CD14-positive monocyte (primary cell): ENCODE data around the gene DYRK3. TPM values are rescaled to one million over a fixed set of nuclear protein-coding genes. Genes with fewer than 3 reads are reported as not detected.

Source experiments
- DNase-seq, 3 donors: peaks; one replicate each; pipeline ENCODE4 v3.0.0-alpha.2; 2011 to 2022
- H2AFZ ChIP-seq: 2 replicates; pipeline ENCODE4 v1.6.0; 2012; ENCODE audit warnings: mild to moderate bottlenecking, low read depth, low read length, inconsistent platforms; ENCODE audit not compliant: insufficient read depth, poor library complexity, severe bottlenecking
- H3K27ac ChIP-seq, 2 donors: 1 replicate in 1 of 2; 2 replicates in 1 of 2; pipeline ENCODE4 v1.5.1; 2012 to 2013; ENCODE audit warnings: low read length in 2 of 2, control low read depth in 1 of 2, inconsistent platforms in 1 of 2, low read depth in 1 of 2, mild to moderate bottlenecking in 1 of 2
- H3K27me3 ChIP-seq, 2 donors: one replicate each; pipeline versions ENCODE4 v1.6.0 to v1.6.1; 2011 to 2013; ENCODE audit warnings: low read length in 2 of 2; ENCODE audit not compliant: control insufficient read depth in 2 of 2, insufficient read depth in 2 of 2
- H3K36me3 ChIP-seq, 2 donors: replicated peaks in 1 of 2; 1 replicate in 1 of 2; 2 replicates in 1 of 2; pipeline versions ENCODE4 v1.5.1 to v1.6.1; 2012 to 2013; ENCODE audit warnings: low read length in 2 of 2, control low read depth in 1 of 2, inconsistent platforms in 1 of 2, mild to moderate bottlenecking in 1 of 2; ENCODE audit not compliant: insufficient read depth in 2 of 2, control insufficient read depth in 1 of 2
- H3K4me1 ChIP-seq, 2 donors: 1 replicate in 1 of 2; 2 replicates in 1 of 2; pipeline versions ENCODE4 v1.5.1 to v1.6.1; 2012 to 2013; ENCODE audit warnings: low read length in 2 of 2, control low read depth in 1 of 2, inconsistent platforms in 1 of 2, mild to moderate bottlenecking in 1 of 2, moderate library complexity in 1 of 2; ENCODE audit not compliant: insufficient read depth in 2 of 2, control insufficient read depth in 1 of 2
- H3K4me2 ChIP-seq: replicated peaks from 2 replicates; pipeline ENCODE3; 2012; ENCODE audit warnings: low read length, moderate library complexity, mild to moderate bottlenecking; ENCODE audit not compliant: poor library complexity, severe bottlenecking; ENCODE audit errors: extremely low read depth
- H3K4me3 ChIP-seq, 3 experiments: fragments of 200-600 bp in 1 of 3; sonication (generic) in 1 of 3; replicated peaks in 1 of 3; 1 replicate in 2 of 3; 2 replicates in 1 of 3; pipeline ENCODE4 v1.5.1; 2011 to 2013; ENCODE audit warnings: low read length in 3 of 3, mild to moderate bottlenecking in 3 of 3, control low read depth in 2 of 3, low read depth in 2 of 3, inconsistent platforms in 1 of 3, moderate library complexity in 1 of 3
- H3K79me2 ChIP-seq: 2 replicates; pipeline ENCODE4 v1.6.0; 2012; ENCODE audit warnings: mild to moderate bottlenecking, control low read depth, inconsistent platforms, low read length, moderate library complexity; ENCODE audit not compliant: insufficient read depth
- H3K9ac ChIP-seq: 2 replicates; pipeline ENCODE4 v1.6.0; 2017; ENCODE audit warnings: low read length, mild to moderate bottlenecking; ENCODE audit not compliant: insufficient read depth, poor library complexity, severe bottlenecking
- H3K9me3 ChIP-seq, 2 donors: replicated peaks in 1 of 2; 1 replicate in 1 of 2; 2 replicates in 1 of 2; pipeline versions ENCODE4 v1.5.1 to v1.6.1; 2012 to 2013; ENCODE audit warnings: low read length in 2 of 2, control low read depth in 1 of 2; ENCODE audit not compliant: control insufficient read depth in 1 of 2, insufficient read depth in 1 of 2
- H4K20me1 ChIP-seq: 2 replicates; pipeline ENCODE4 v1.6.0; 2012; ENCODE audit warnings: mild to moderate bottlenecking, low read length, control low read depth, moderate library complexity; ENCODE audit not compliant: insufficient read depth
- H3K27ac Mint-ChIP-seq, 7 donors: one replicate each; pipeline ENCODE4 v1.8.0; 2020; ENCODE audit warnings: mild to moderate bottlenecking in 7 of 7, mixed read lengths in 7 of 7, moderate library complexity in 6 of 7, inconsistent platforms in 2 of 7
- H3K27me3 Mint-ChIP-seq, 3 donors: one replicate each; pipeline ENCODE4 v1.8.0; 2021 to 2022; ENCODE audit warnings: low read depth in 3 of 3, mild to moderate bottlenecking in 3 of 3, mixed read lengths in 3 of 3, moderate library complexity in 3 of 3, inconsistent platforms in 1 of 3
- H3K36me3 Mint-ChIP-seq, 2 donors: one replicate each; pipeline ENCODE4 v1.8.0; 2020; ENCODE audit warnings: mixed read lengths in 2 of 2, inconsistent platforms in 1 of 2, mild to moderate bottlenecking in 1 of 2
- H3K4me1 Mint-ChIP-seq: one replicate; pipeline ENCODE4 v1.8.0; 2020; ENCODE audit warnings: mild to moderate bottlenecking, mixed read lengths
- H3K4me3 Mint-ChIP-seq, 2 donors: one replicate each; pipeline ENCODE4 v1.8.0; 2020; ENCODE audit warnings: mild to moderate bottlenecking in 2 of 2, mixed read lengths in 2 of 2, moderate library complexity in 1 of 2
- H3K9me3 Mint-ChIP-seq, 7 donors: one replicate each; pipeline ENCODE4 v1.8.0; 2020 to 2022; ENCODE audit warnings: mixed read lengths in 7 of 7, mild to moderate bottlenecking in 6 of 7, moderate library complexity in 6 of 7, inconsistent platforms in 2 of 7
- WGBS: methylation state at CpG from one replicate; pipeline ENCODE4 v1.1.5; 2013; ENCODE audit warnings: missing lambda C conversion rate; ENCODE audit not compliant: insufficient coverage; 5-methylcytosine and 5-hydroxymethylcytosine counted together
- intact Hi-C, 2 donors: fragments of 100-400 bp; cut with micrococcal nuclease; formaldehyde crosslinking; loops; one replicate each; pipeline versions ENCODE4 v1.15.0 to v1.15.1; 2023
- polyA plus RNA-seq, 3 donors: library from polyadenylated mRNA; depleted of rRNA in 1 of 3; unstranded in 2 of 3; stranded (reverse) in 1 of 3; fragments of 300-500 nt in 2 of 3; fragments of >200 nt in 1 of 3; fragmentation: Illumina TruSeq in 2 of 3; gene quantifications; 1 replicate in 2 of 3; 2 replicates in 1 of 3; pipeline ENCODE4 v1.2.3, GENCODE V29; 2012 to 2021
- TF ChIP-seq, protein P1 (sequence below): fragments of 200-600 bp; IDR thresholded peaks from one replicate; pipeline ENCODE4 v1.8.0; 2022; ENCODE audit warnings: antibody characterized with exemption, mild to moderate bottlenecking

Gene DYRK3
- polyA plus RNA-seq, 3 donors: 0.13 TPM; not detected in 2

DNA sequence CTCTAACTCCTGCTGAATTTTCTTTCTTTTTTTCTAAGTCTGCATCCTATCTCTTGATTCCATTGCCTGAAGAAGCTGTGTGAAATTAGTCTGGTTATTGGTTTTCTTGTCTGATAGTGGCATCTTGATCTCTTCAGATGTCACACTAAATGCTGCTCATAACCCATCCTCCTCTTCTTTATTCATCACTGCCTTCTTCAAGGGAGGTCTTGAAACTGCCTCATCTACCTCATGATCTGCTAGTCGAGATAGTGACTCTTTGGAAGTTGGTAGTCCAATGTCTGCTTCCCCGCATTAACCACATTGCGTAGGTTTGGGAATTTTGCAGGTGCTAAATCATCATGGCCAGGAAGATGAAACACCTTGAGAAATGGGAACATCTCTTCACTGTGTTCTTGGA lies 15.7 kb downstream of the DYRK3 start:
- H3K4me3 Mint-ChIP-seq: no peak overlapping the region
- H3K36me3 Mint-ChIP-seq: no peaks in the 10 kb centered on the region
- H3K9me3 Mint-ChIP-seq: no peaks in the 10 kb centered on the region
- H3K9me3 ChIP-seq: no peaks in the 10 kb centered on the region
- H3K4me1 ChIP-seq: peaks cover 0 to 5% of the 10 kb centered on the region in 2 donors
- no peak overlapping the region for H3K4me2 ChIP-seq
- no peak overlapping the region for H2AFZ ChIP-seq
- intact Hi-C loops: loop anchor here in 1 of 2 donors (10.0 kb wide), 1 partner anchor 154 kb away; no protein-coding TSS in a partner anchor
- H4K20me1 ChIP-seq: no peaks in the 10 kb centered on the region
- DNase-seq: no peak
- H3K4me3 ChIP-seq: no peak overlapping the region
- no peak overlapping the region for H3K27ac ChIP-seq
- peaks cover 0 to 4% (median 0%) of the 10 kb centered on the region in 3 donors for H3K27me3 Mint-ChIP-seq
- no peak overlapping the region for H3K27ac Mint-ChIP-seq
- TF ChIP-seq, protein P1, sequence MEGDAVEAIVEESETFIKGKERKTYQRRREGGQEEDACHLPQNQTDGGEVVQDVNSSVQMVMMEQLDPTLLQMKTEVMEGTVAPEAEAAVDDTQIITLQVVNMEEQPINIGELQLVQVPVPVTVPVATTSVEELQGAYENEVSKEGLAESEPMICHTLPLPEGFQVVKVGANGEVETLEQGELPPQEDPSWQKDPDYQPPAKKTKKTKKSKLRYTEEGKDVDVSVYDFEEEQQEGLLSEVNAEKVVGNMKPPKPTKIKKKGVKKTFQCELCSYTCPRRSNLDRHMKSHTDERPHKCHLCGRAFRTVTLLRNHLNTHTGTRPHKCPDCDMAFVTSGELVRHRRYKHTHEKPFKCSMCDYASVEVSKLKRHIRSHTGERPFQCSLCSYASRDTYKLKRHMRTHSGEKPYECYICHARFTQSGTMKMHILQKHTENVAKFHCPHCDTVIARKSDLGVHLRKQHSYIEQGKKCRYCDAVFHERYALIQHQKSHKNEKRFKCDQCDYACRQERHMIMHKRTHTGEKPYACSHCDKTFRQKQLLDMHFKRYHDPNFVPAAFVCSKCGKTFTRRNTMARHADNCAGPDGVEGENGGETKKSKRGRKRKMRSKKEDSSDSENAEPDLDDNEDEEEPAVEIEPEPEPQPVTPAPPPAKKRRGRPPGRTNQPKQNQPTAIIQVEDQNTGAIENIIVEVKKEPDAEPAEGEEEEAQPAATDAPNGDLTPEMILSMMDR: no peak
- no peaks in the 10 kb centered on the region for H3K27me3 ChIP-seq
- 100% methylated on average over 1 of the region's 3 CpGs for WGBS
- no peak overlapping the region for H3K9ac ChIP-seq
- H3K36me3 ChIP-seq: no peaks in the 10 kb centered on the region
- H3K79me2 ChIP-seq: no peaks in the 10 kb centered on the region
- H3K4me1 Mint-ChIP-seq: peaks cover 7% of the 10 kb centered on the region

DNA sequence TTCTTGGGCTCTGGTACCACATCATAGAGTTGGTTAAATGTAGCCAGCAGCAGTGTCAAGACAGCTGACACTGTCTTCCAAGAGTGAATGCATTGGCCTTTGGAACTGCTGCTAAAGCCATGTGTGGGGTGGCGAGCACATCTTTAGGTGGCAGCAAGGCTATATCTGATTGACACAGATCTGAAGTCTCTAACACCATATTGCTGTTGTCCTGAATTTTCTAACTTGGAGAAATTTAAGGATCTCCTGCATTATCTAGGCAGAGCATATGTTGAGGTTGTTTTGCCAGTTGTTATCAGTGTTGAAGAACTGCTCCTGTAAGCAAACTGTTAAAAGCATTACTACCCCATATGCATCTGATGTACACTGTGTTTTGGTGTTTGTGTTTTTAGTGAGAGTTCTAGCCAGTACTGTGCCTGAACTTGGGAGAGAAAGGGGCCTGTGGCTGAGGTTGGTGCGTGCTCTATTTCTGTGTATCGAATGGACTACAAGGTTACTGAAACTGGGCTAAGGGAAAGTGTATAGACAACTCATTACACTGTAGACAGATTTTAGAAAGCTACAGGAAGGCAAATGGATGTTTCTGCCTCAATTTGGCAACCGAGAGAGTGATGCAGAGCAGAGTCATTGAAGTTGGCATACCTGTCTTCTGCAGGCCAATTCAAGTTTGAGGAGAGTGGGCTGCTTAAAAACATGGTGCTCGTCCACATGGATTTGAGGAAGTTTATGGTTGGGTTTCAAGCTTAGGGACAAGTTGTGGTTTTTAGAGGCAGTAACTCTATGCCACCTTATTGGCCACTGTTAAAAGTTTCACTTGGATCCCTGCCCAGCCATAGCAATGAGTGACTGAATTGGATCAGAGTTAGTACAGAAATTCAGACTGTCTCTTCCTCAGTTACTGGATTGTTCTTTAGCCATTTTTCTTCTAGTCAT lies 16.9 kb downstream of the DYRK3 start:
- DNase-seq: no peak
- no peak overlapping the region for H2AFZ ChIP-seq
- H3K4me1 Mint-ChIP-seq: peaks cover 7% of the 10 kb centered on the region
- TF ChIP-seq, protein P1: no peak
- H3K36me3 Mint-ChIP-seq: no peaks in the 10 kb centered on the region
- H3K4me2 ChIP-seq: no peak overlapping the region
- intact Hi-C loops: loop anchor here in 1 of 2 donors (10.0 kb wide), 1 partner anchor 153 kb away; no protein-coding TSS in a partner anchor
- H3K27me3 ChIP-seq: no peaks in the 10 kb centered on the region
- H3K4me3 ChIP-seq: no peak overlapping the region
- no peaks in the 10 kb centered on the region for H3K9me3 ChIP-seq
- no peak overlapping the region for H3K4me3 Mint-ChIP-seq
- H3K9me3 Mint-ChIP-seq: peaks cover 0 to 2% (median 0%) of the 10 kb centered on the region in 7 donors
- no peaks in the 10 kb centered on the region for H3K36me3 ChIP-seq
- H3K27ac Mint-ChIP-seq: no peak overlapping the region
- peaks cover 0 to 5% (median 0%) of the 10 kb centered on the region in 3 donors for H3K27me3 Mint-ChIP-seq
- H3K9ac ChIP-seq: no peak overlapping the region
- H3K79me2 ChIP-seq: no peaks in the 10 kb centered on the region
- no peak overlapping the region for H3K27ac ChIP-seq
- 73% methylated on average over 4 of the region's 5 CpGs for WGBS
- no peaks in the 10 kb centered on the region for H4K20me1 ChIP-seq
- H3K4me1 ChIP-seq: peaks cover 0 to 5% of the 10 kb centered on the region in 2 donors
